K562 (cell line): ENCODE measurements around the gene CAPS. TPM values are rescaled to one million over a fixed set of nuclear protein-coding genes. Genes with fewer than 3 reads are reported as not detected.

Experiments
- ZNF696 ChIP-seq: fragments of 250-450 bp; sonication (Bioruptor Pico); conservative IDR thresholded peaks from 2 replicates; pipeline ENCODE4 v1.4.0; 2020; ENCODE audit warnings: mild to moderate bottlenecking, moderate library complexity
- polyA plus RNA-seq, 8 experiments: library from polyadenylated mRNA; depleted of rRNA in 4 of 8; stranded (reverse) in 5 of 8; unstranded in 3 of 8; fragments of >200 nt; fragmentation: Nextera tagmentation in 2 of 8; fragmentation: Illumina TruSeq in 1 of 8; extraction: Ambion mirVana in 2 of 8; extraction: Trizol in 1 of 8; gene quantifications; 2 replicates each; pipeline versions ENCODE4 v1.2.1 to v1.2.3, GENCODE V29; 2011 to 2014; ENCODE audit warnings: inconsistent platforms in 1 of 8, missing spikeins in 1 of 8
- total RNA-seq, 7 experiments: library from RNA; depleted of rRNA in 6 of 7; stranded (reverse); fragments of >200 nt in 6 of 7; fragmentation: Illumina TruSeq in 2 of 7; extraction: Trizol in 2 of 7; gene quantifications; 2 replicates each; pipeline versions ENCODE4 v1.2.1 to v1.2.3, GENCODE V29; 2011 to 2021; ENCODE audit warnings: low replicate concordance in 1 of 7
- TF ChIP-seq, protein P1 (sequence below): fragments of 450-650 bp; IDR thresholded peaks from 2 replicates; pipeline ENCODE4 v1.6.1; 2017; ENCODE audit warnings: mild to moderate bottlenecking, moderate library complexity
- TF ChIP-seq, protein P2 (sequence below), 3 experiments: IDR thresholded peaks in 2 of 3; conservative IDR thresholded peaks in 1 of 3; 2 replicates each; pipeline ENCODE4 v1.5.1; 2011 to 2012; ENCODE audit warnings: low read length in 3 of 3, mild to moderate bottlenecking in 3 of 3, control low read depth in 2 of 3, improper control_type of control experiment in 1 of 3, inconsistent platforms in 1 of 3, low read depth in 1 of 3, mixed read lengths in 1 of 3, moderate library complexity in 1 of 3; ENCODE audit not compliant: insufficient read depth in 2 of 3
- TF ChIP-seq, protein P3 (sequence below): sonication (generic); formaldehyde crosslinking; IDR thresholded peaks from 2 replicates; pipeline ENCODE4 v1.8.1; 2022; ENCODE audit warnings: missing genetic modification reagents

Gene CAPS
- total and polyA plus RNA-seq, 9 of the 15 experiments (the other 6 are each of a cell fraction or from before 2014, with no cell fraction given): 0.15 to 4.0 (median 0.91) TPM

DNA sequence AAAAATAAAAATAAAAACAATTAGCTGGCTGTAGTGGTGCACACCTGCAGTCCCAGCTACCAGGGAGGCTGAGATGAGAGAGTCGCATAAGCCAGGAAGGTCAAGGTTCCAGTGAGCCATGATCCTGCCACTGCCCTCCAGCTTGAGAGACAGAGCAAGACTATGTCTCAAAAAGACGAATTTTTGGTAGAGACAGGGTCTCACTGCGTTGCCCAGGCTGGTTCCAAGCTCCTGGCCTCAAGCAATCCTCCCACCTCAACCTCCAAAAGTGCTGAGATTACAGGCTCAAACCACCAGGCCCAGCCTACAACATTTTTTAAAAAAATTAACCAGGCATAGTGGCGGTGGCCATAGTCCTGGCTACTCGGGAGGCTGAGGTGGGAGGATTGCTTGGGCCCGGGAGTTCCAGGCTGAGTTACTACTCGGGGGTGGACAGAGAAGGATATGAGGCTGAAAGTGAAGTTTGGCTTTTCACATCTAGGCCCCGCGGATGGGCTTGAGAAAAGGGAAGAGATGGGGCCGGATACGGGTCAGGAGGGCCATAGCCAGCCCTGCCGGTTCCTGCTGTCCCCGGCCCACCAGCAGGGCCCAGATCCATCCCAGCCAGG lies 20.7 kb upstream of the CAPS start (continued):
- TF ChIP-seq, protein P1, sequence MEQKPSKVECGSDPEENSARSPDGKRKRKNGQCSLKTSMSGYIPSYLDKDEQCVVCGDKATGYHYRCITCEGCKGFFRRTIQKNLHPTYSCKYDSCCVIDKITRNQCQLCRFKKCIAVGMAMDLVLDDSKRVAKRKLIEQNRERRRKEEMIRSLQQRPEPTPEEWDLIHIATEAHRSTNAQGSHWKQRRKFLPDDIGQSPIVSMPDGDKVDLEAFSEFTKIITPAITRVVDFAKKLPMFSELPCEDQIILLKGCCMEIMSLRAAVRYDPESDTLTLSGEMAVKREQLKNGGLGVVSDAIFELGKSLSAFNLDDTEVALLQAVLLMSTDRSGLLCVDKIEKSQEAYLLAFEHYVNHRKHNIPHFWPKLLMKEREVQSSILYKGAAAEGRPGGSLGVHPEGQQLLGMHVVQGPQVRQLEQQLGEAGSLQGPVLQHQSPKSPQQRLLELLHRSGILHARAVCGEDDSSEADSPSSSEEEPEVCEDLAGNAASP: no peak
- TF ChIP-seq, protein P2, sequence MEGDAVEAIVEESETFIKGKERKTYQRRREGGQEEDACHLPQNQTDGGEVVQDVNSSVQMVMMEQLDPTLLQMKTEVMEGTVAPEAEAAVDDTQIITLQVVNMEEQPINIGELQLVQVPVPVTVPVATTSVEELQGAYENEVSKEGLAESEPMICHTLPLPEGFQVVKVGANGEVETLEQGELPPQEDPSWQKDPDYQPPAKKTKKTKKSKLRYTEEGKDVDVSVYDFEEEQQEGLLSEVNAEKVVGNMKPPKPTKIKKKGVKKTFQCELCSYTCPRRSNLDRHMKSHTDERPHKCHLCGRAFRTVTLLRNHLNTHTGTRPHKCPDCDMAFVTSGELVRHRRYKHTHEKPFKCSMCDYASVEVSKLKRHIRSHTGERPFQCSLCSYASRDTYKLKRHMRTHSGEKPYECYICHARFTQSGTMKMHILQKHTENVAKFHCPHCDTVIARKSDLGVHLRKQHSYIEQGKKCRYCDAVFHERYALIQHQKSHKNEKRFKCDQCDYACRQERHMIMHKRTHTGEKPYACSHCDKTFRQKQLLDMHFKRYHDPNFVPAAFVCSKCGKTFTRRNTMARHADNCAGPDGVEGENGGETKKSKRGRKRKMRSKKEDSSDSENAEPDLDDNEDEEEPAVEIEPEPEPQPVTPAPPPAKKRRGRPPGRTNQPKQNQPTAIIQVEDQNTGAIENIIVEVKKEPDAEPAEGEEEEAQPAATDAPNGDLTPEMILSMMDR (IDR thresholded peaks at IDR 0.05 in 2 of 3, conservative IDR thresholded peaks at IDR 0.05 in 1 of 3; ENCODE audit: insufficient read depth in 2 of 3, low read depth in 1 of 3, low read length in 3 of 3): no peak
- TF ChIP-seq, protein P3, sequence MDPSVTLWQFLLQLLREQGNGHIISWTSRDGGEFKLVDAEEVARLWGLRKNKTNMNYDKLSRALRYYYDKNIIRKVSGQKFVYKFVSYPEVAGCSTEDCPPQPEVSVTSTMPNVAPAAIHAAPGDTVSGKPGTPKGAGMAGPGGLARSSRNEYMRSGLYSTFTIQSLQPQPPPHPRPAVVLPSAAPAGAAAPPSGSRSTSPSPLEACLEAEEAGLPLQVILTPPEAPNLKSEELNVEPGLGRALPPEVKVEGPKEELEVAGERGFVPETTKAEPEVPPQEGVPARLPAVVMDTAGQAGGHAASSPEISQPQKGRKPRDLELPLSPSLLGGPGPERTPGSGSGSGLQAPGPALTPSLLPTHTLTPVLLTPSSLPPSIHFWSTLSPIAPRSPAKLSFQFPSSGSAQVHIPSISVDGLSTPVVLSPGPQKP (CRISPR knock-in tag): no peak
- no peak for TF ChIP-seq ZNF696
